Measurements from ENCODE around the gene PPFIBP2.
A peak's percentile ranks its signal among the peaks of the same experiment; 100 is the strongest.

Gene PPFIBP2

DNA sequence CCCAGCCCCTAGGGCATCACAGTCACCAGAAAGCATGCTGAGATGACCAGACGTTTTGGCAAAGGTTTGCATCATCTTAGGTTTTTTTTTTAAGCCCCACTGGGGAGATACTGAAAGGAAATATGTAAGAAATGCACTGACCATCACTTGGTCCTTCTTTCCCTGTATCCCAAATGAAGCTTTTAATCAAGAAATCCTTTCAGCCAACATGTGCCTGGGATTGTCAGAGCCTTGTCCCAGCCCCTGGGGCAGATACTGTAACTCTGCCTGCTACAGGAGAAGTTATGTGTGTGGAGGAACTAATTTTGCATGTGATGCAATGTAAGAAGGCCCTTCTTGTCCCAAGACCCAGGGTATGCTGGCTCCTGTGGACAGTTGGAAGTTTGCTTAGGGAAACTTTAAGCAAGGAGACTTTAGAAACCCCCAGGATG lies 65.6 kb downstream of the PPFIBP2 start:
- DNase-seq = no peak

DNA sequence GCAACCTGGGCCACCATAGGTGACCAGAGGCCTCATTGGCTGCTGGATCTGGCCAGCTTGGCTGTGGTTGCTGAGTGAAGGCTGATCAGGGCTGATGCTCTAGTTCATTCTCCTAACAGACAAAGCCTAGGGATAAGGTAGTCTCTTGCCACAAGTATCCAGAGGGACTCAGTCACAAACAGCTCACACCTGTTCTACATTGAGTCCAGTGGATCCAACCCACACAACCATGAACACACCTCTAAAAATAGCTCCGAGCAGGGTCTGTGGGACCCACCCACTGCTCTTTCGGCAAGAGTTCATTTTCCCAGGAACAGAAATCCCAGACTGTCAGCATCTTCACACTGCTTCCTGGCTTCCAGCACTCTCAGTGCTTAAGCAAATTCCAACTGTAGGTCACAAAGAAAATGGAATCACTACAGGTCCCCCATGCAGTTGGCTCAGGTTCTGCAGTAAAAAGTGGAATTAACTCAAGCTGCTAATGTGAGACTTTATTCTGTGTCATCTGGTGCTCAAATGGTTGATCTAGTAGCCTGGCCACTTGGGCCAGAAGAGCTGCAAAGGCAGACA lies 67.3 kb downstream of the PPFIBP2 start:
- DNase-seq = no peak

DNA sequence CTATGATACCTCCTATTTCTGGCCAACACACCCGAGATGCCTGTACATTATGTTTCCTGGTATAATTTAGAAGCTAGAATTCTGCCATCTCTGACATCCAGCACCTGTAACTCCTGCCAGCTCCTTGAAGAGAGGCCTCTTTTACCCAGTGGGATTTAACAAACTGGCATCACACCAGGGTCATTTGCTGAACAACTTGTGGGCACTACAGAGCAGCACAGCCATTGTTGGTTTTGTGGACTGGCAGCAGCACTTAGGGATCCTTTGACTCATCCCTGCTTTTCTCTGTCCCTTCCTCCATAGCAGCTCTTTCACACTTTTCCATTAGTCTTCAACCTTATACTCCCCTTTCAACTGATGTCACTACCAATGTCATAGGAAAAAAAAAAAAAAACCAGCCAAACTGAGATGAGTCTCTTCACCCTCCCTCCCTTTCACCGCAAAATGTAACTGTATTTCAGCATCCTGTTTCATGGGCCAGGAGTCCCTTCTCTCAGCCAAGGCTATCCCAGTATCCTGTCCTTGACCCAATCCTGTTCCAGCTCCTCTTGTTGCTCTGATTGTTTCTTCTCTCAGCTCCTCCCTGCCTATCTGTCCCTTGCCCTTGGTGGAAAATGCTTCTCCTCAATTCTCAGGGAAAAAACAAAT lies 68.7 kb downstream of the PPFIBP2 start:
- no peak for DNase-seq

DNA sequence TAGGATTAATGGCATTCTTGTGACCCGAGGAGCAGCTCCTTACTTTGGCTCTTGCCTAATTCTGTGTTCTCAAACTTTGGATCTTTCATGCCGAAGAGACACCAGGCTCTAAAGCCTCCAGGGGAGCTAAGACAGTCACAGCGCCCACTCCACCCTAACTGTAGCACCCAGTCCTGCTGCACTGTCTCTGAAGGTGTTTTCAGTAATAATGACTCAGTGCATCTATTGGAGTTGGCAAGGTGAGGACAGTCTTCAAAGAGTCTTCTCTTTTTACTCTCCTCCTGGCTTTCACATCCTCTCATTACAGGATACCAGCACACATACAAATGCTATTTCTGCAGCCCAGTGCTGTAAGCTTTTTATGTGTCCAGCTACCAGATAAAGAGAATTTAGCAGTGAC lies 69.4 kb downstream of the PPFIBP2 start:
- no peak for DNase-seq

DNA sequence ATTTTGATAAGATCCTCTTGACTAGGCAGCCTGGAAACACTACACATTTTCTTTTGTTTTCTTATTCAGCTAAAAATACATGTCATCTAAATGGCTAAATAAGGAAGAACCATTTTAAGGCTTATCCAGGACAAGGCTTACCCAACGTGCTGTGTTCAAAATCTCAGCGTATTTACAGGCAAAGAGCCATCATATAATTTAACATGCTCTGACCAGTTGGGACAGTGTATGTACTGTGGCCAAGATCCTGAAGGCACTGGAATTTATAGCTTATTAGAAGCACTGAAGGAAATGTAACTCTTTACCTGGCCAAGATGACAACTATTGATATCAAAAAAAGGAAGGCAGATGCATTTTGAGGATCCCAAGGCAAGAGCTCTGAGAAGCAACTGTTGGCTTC lies 71.1 kb downstream of the PPFIBP2 start:
- DNase-seq = no peak

DNA sequence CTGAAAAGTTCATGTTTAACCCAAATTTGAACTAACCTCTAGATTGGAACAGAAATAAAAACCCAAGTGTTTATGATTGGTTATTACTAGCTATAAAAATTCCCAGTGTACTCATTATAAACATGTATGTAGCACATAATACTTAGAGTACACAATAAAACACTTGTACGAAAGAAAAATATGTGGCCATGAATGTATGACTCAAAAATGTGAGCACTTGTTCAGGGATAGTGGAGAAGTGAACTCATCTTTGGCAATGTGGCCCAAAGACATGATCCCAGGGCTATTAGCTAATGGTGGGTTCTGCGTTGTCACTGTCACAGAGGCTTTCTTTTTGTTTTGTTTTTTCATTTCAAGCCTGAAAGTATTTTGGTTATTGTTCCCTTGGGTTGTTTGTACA lies 72.0 kb downstream of the PPFIBP2 start:
- DNase-seq = no peak

DNA sequence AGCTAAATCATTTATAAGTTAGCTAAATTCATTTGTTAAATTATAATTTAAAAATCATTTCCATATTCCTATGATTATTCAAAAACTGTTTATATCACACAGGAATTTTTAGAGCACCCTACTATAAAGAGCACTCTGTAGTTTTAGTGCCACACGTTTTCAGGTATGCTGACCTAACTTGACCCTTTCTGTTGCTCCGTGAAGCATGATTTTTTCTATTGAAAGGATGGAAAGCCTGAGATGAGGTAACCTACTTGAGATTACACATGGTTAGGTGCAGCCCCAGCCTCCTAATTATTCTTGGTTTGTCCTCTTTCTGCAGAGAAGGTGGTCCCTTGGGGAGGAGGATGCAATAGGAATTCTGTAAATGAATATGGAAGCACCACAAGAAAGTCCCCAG lies 72.6 kb downstream of the PPFIBP2 start:
- no peak for DNase-seq

DNA sequence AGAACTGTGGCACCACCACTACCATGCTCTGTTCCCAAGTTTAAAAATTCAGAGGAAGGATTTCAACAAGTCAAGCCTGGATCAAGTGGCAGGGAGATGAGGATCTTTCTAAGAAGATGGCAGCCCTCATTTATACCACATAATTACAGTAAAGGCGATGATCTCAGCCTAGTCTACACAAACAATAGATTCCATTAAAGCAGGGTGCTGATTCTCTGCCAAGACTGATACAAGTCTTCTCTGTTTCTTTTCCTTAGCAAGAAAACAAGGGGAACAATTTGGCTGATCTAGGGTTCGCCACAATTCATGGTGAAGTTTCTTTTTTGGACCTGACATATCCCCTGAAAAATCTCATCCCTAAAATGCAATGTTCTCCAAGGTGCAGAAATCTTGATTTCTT lies 73.9 kb downstream of the PPFIBP2 start:
- no peak for DNase-seq

DNA sequence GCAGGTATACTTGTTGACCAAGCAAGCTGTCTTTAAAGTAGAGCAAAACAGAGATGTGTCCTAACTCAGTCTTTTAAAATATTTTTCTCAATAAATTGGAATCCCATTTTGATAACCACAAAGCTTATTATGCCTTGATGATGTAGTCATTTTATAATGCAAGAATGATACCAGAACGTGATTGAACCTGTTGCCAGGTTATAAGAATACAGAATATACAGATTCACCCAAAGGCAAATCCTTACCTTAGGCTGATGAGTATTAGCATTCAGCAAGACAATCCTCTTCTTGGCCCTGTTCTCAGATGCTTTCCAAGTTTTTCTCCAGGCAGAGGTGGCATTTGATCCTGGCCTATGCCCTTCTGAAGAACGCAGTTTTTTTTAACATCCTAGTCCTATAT lies 76.1 kb downstream of the PPFIBP2 start:
- no peak for DNase-seq

DNA sequence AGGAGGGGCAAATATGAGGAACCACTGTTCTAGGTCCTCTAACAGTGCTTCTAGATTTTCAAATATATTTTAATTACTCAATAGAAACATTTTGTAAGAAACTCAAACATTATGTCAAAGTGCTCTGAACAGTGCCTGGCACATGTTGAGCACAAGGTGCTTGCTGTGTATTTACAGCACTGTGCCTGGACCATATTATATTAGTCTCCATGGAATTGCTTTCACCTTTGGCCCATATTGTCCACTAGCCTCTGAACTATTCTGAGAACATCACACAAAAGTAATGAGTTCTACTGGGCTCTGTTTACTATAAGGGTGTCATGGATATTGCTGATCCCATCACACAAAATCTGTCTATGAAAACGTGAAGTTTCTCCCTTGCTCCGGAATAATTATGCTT lies 76.7 kb downstream of the PPFIBP2 start:
- no peak for DNase-seq

DNA sequence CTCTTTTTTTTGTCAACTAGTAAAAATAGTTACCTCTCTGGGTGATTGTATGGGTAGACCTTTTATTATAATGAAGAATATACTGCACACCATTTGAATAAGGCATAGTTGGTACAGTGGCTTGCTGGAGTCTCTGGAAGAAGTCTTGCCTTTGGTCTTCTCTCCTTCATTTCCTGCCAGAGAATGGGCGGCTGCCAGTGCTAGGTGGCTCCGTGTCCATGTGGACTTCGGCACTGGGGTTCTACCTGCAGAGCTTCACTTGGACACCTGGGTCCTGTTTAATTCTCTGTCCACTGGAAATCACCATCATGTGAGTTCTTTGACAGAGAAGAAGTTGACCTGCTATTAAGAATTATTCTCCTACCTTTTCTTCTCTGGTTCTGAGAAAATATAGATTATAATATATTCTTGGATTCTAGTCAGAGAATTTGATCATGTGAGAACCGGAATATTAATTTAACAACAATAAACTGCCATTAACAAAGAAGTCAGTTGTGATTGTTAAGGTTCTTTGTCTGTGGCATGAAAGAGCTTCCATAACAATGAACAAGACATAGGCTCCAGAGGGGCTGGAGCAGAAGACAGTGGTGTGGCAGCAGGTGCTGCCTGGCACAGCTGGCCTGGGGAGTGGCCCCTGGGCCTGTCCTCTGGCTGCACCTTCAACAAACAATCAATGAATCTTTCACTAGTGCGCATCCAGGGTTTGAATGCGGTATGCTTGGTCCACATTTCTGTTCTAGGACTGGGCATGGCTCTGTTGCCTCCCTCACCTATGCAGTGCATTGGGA lies 77.5 kb downstream of the PPFIBP2 start:
- DNase-seq = no peak

DNA sequence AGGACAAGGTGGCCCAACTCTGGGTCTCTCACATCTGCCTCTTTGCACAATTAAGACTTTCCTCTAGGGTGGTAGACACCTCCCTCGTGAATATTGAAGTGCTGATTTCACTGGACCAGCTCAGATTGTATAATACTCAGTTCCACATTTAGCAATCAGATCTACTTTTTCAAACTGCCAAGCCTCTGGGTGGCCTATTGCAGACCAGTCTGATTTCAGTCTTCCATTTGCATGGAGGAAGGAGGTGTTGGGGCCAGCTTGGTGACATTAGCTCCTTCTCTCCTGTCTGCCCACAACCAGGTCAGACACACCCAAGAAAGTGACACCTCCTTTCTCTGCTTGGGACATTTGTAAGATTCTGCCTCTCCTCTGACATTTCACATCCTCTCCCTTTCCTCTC lies 78.2 kb downstream of the PPFIBP2 start:
- no peak for DNase-seq

DNA sequence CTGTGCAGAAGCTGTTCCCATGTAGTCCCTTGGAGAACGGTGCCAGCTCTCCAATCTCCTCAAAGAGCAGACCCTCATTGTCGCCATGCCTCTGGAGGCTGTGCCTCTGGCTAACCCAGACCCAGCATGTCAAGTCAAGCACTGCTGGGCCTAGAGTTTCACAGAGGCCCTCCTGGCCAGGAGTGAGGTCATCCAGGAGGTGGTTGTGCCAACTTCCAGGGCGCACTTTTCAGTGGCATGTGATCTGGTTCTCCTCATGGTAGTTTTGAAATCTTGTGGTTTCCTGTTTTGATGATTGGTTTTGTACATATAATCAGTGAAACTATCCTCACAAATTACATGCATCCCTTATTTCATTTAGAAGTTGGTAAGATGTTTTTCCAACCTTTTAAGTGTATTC lies 78.9 kb downstream of the PPFIBP2 start:
- DNase-seq = no peak

DNA sequence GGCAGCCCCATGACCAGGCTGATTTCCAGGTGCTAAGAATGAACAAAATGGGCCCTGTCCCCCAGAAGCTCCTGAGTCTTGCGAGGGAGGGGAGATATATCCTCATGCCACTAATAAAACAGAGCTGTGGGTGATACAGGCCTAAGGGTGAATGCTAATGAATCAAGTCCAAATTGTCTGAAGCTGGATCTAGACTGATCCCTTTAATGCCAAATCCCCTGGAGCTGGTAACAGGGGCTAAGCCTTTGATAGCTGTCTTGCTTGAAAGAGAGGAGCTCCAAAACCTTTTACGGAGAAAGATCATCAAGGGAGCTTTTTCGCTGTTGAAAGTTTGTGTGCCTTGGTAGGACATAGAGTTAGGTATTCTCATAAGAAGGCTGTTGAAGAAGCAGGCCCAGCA lies 79.7 kb downstream of the PPFIBP2 start:
- peak; percentile 96 for DNase-seq

DNA sequence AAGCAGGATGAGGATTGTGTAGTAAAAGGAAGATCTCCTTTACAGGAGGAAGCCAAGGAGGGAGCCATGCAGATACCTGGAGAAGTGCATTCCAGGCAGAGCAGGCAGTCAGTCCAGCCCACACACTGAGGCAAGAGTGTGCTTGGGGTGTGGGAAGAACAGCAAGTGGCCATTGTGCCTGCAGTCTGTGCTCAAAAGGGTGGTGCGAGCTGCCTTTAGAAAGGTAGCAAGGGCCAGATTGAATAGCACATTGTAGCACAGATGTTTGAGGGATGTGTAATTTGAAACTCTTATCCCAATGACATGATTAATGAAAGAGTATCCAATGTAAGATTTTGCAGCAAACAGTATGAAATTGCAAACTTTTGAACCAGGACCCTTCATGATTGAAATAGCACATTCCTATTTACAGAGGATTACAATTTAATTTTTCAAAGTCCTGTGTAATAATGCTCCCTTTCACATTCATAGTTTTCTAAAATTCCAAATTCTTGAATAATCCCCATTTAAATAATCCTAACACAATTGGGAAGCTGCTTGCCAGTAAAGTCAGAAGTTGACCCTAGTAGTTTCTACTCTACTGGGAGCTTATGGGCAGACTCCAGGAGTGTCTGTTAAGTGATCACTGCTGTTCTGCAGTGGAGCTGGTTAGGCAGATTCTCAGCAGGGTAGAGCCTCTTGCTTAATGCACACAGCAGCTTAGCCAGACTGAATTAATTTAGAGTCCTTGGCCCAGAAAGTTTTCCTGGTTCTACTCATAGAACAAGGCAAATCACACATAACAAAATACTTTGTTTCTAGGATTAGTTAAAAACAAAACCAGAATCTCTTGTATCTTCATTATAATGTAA lies 81.4 kb downstream of the PPFIBP2 start:
- peak; percentile 79 for DNase-seq

DNA sequence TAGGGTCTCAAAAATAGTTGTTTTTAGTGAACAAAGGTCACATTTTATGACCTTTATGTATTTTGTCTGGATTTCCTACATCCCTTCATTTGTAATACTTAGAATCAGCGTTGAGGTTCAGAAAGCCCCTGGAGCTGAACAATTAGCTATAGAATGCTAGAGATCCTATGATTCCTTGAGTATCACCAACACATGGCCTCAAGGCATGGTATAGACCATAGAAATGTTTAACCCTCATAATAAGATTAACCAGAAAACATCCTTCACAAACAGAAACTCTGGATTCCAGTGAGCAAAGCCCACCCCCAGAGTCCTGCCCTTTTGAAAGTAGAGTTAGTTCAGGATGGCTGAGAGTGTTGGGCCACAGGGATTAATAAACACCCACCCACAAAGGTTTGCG lies 82.2 kb downstream of the PPFIBP2 start:
- DNase-seq = peak; percentile 29

DNA sequence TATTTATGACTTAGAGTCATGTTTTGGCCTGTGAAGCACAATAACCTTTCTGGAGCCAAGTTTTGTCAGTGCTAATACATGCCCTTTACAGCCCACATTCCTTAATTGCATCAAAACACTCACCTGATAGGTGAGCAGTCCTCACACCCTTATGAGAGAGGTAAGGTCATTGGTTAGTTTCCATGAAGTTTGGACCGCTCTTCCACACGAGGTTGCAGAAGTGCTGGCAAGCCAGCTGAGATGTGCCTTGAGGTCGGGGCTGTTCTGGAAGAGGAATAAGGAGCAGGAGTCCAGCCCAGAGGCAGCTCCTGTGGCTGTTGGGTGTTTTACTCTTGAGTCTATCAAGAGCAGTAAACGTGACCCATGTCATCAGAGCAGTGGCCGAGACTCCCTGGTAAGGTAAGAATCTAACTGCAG lies 83.2 kb downstream of the PPFIBP2 start:
- DNase-seq = no peak

DNA sequence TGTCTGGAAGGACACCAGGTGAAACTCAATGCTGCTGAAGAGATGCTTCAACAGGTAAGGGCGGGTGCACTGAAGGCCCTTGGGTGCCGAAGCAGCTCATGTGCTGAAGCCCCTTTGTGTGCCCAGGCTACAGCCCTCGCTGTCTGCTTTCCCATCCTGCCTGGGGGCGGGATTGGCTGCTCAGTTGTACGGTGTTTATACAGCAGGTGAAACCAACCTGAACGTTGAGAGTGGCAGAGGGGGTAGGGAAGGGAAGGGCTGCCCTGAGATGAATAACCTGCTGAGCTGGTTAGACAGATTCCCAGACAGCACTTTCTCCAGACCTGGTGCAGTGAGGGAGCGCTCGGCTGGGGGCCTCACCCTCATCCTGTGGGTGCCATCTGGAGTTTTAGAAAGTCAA lies 83.8 kb downstream of the PPFIBP2 start:
- DNase-seq = no peak

DNA sequence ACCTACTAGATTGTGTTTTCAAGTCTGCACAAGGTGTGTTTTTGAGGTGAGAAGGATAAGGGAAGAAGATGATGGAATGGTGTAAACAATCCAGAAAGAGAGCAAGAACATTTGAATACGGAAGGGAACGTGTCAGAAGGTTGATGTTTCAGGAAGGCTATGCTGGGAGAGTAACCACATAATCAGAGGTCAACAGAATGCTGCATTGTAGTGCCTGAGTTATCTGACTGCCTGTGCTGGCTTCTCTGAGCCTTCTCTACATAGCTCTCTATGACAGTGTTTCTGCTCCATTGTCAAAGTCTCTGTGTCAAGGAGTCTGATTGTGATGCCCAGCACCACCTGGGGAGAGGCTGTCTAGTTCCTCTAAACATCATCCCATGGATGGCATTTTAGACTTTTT lies 85.4 kb downstream of the PPFIBP2 start:
- DNase-seq = no peak

DNA sequence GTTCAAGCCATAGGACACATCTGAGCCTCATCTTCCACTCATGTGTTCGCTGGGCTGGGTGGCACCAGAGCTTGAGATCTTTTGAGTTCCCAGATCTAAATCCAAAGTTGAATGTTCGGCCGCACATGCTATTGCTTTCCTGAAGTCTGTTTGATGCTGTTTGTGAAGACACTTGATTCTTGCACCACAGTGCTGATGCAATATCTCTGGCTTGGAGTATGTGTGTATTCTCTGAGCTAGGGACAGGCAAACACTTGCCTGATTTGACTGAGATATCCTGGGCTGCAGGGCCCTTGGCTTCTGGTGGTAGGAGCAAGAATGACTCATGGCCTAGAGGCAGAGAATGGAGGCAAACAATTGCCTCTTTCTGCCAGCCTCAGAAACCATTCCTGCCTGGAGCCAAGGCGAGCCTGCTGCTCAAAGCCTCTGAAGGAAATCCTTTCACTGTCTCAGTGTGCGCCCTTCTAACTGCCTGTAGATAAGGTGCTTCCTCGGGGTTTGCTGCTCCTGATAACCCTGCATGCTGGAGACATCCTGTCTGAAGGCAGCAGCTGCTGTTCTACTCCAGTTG lies 86.5 kb downstream of the PPFIBP2 start:
- no peak for DNase-seq

DNA sequence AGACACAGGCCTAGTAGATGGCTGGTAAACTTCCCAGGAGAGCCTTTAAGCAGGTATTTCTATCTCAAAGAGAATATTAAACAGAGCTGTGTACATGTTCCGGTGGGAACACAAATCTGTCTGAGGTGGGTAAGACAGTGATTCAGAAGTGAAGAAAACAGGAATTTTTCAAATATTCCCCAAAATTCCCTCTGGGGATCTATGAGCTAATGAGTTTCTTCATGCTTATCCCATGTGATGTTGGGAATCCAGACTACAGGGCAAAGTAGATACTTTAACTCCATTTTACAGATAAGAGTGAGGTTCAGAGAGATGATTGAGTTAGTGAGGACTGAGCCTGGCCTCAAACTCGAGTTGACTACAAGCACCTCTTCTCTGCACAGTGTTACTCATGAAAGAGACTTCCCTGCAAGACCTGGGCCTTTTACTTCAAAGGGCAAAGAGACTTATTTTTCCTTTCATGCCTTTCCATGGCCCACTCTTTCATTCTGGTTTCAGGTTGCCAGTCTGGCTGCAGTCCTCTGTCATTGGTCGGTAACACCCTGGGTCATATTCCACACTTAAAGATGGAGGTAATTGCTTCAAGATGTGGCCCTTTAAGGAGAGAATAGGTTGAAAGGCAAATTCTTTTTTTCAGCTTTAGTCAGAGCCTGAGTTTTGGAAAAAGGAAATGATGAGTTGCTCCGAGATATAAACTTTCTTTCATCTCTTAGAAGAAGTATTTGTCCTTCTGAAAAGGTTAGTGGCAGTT lies 89.4 kb downstream of the PPFIBP2 start:
- DNase-seq = no peak

DNA sequence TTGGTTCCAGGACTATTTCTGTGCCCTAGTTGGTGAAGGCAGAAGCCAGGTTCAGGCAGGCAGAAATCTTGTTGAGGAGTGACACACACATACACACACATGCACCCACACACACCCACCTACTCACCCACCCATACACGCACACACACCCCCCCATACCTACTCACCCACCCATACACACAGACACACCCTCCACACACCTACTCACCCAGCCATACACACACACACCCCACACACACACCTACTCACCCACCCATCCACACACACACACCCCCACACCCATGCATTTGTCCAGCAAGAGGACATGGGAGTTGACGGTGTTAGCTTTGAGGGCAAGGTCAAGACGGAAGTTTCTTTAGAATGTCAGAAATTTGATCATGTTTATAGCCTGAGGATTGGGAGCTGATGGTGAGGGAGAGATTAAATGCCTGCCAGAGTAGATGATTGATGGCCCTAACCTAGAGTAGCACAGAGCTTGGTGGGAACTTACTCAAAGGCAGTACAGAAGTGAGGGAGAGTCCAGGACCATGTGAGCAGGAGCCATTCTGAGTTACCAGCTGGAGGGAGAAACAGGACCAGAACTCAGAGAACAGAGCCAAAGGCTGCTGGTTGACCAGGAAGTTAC lies 90.6 kb downstream of the PPFIBP2 start:
- no peak for DNase-seq

Data from NCI-H82 (cell line).